ENCODE data around the gene RINT1.
"Not testable (repeated sequence)": the region's sequence is repeated elsewhere in the genome, so short reads cannot be mapped to it uniquely, and the experiment has no call there.

DNA sequence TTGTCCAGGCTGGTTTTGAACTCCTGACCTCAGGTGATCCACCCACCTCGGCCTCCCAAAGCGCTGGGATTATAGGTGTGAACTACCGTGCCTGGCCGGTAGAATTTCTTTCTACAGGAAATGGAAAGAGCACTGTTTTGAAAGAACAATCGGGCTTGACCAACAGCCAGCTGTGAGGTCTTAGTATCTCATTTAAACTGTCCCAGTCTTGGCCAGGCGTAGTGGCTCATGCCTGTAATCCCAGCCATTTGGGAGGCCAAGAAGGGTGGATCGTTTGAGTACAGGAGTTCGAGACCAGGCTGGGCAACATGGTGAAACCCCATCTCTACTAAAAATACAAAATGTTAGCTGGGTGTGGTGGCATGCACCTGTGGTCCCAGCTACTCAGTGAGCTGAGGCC is 67.1 kb downstream of the RINT1 start:
- not testable (repeated sequence) for TF ChIP-seq ZFP30 (CRISPR knock-in tag; IDR thresholded peaks at IDR 0.05); ZNF70 (CRISPR knock-in tag; IDR thresholded peaks at IDR 0.05); TCF4 (CRISPR knock-in tag; IDR thresholded peaks at IDR 0.05; ENCODE audit: borderline replicate concordance); ESRRG (CRISPR knock-in tag; IDR thresholded peaks at IDR 0.05); RARB (CRISPR knock-in tag; IDR thresholded peaks at IDR 0.05); BACH2 (CRISPR knock-in tag; IDR thresholded peaks at IDR 0.05; ENCODE audit: borderline replicate concordance); GLIS3 (CRISPR knock-in tag; IDR thresholded peaks at IDR 0.05); ISL1 (CRISPR knock-in tag; IDR thresholded peaks at IDR 0.05)
- TF ChIP-seq, protein P1, sequence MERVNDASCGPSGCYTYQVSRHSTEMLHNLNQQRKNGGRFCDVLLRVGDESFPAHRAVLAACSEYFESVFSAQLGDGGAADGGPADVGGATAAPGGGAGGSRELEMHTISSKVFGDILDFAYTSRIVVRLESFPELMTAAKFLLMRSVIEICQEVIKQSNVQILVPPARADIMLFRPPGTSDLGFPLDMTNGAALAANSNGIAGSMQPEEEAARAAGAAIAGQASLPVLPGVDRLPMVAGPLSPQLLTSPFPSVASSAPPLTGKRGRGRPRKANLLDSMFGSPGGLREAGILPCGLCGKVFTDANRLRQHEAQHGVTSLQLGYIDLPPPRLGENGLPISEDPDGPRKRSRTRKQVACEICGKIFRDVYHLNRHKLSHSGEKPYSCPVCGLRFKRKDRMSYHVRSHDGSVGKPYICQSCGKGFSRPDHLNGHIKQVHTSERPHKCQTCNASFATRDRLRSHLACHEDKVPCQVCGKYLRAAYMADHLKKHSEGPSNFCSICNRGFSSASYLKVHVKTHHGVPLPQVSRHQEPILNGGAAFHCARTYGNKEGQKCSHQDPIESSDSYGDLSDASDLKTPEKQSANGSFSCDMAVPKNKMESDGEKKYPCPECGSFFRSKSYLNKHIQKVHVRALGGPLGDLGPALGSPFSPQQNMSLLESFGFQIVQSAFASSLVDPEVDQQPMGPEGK (CRISPR knock-in tag; IDR thresholded peaks at IDR 0.05; ENCODE audit: borderline replicate concordance) = not testable (repeated sequence)
- TF ChIP-seq, protein P2, sequence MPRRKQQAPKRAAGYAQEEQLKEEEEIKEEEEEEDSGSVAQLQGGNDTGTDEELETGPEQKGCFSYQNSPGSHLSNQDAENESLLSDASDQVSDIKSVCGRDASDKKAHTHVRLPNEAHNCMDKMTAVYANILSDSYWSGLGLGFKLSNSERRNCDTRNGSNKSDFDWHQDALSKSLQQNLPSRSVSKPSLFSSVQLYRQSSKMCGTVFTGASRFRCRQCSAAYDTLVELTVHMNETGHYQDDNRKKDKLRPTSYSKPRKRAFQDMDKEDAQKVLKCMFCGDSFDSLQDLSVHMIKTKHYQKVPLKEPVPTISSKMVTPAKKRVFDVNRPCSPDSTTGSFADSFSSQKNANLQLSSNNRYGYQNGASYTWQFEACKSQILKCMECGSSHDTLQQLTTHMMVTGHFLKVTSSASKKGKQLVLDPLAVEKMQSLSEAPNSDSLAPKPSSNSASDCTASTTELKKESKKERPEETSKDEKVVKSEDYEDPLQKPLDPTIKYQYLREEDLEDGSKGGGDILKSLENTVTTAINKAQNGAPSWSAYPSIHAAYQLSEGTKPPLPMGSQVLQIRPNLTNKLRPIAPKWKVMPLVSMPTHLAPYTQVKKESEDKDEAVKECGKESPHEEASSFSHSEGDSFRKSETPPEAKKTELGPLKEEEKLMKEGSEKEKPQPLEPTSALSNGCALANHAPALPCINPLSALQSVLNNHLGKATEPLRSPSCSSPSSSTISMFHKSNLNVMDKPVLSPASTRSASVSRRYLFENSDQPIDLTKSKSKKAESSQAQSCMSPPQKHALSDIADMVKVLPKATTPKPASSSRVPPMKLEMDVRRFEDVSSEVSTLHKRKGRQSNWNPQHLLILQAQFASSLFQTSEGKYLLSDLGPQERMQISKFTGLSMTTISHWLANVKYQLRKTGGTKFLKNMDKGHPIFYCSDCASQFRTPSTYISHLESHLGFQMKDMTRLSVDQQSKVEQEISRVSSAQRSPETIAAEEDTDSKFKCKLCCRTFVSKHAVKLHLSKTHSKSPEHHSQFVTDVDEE (CRISPR knock-in tag; IDR thresholded peaks at IDR 0.05) = not testable (repeated sequence)
- TF ChIP-seq, protein P3, sequence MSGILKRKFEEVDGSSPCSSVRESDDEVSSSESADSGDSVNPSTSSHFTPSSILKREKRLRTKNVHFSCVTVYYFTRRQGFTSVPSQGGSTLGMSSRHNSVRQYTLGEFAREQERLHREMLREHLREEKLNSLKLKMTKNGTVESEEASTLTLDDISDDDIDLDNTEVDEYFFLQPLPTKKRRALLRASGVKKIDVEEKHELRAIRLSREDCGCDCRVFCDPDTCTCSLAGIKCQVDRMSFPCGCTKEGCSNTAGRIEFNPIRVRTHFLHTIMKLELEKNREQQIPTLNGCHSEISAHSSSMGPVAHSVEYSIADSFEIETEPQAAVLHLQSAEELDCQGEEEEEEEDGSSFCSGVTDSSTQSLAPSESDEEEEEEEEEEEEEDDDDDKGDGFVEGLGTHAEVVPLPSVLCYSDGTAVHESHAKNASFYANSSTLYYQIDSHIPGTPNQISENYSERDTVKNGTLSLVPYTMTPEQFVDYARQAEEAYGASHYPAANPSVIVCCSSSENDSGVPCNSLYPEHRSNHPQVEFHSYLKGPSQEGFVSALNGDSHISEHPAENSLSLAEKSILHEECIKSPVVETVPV (CRISPR knock-in tag; IDR thresholded peaks at IDR 0.05) = not testable (repeated sequence)

All from SK-N-SH treated with all-trans-retinoic acid at 6 μM for 48 hours (cell line).